ENCODE data around the gene RAP1A. TPM values are rescaled to one million over a fixed set of nuclear protein-coding genes. Genes with fewer than 3 reads are reported as not detected.

Gene RAP1A
- total RNA-seq, 1 experiment from 2014 or later, result 55.2 TPM

GRCh38 chr1:111624382-111624781 lies 4.8 kb downstream of the RAP1A start:
- no TSS peak for BruUV-seq (replicated peaks)
- Histone ChIP-seq H3K9me3 (ENCODE audit: insufficient read depth, low read depth) (no peaks in the 10 kb centered on the region), H2AFZ (no peak overlapping the region), H3K4me3 (no peak overlapping the region), H3F3A (ENCODE audit: insufficient read depth, low read depth) (0 out of 2 replicates have a peak, but pooled peaks cover 8% of the 10 kb centered on the region), H3K27ac (no peak overlapping the region), H3K27me3 (ENCODE audit: insufficient read depth, low read depth) (no peaks in the 10 kb centered on the region), H3K36me3 (ENCODE audit: low read depth) (no peaks in the 10 kb centered on the region), H3K79me2 (ENCODE audit: low read depth) (peaks cover 93% of the 10 kb centered on the region), H3K9me2 (ENCODE audit: insufficient read depth) (no peaks in the 10 kb centered on the region), H4K20me1 (ENCODE audit: insufficient read depth) (peaks cover 18% of the 10 kb centered on the region; the same call in 1 of the 2 replicates), H3K4me1 (replicated peaks; ENCODE audit: insufficient read depth) (peaks cover 25% of the 10 kb centered on the region), H3K4me2 (no peak overlapping the region)
- no peak for TF ChIP-seq EZH2 (IDR thresholded peaks at IDR 0.05; ENCODE audit: low read depth)
- POLR2A ChIA-PET (ENCODE audit: unreplicated experiment), result no interaction called here
- no peak for DNase-seq
- intact Hi-C loops (cut with micrococcal nuclease; ENCODE audit: unreplicated experiment), result loop anchor here (5.0 kb wide), 1 partner anchor 82 kb away; no protein-coding TSS in a partner anchor
- CTCF ChIA-PET, result no interaction called here

GRCh38 chr1:111625276-111625675 lies 5.7 kb downstream of the RAP1A start:
- CTCF ChIA-PET, result no interaction called here
- intact Hi-C loops (cut with micrococcal nuclease; ENCODE audit: unreplicated experiment), result no loop called here
- peaks cover 97% of the 10 kb centered on the region for H3K79me2 ChIP-seq (ENCODE audit: low read depth)
- no peaks in the 10 kb centered on the region for H3K36me3 ChIP-seq (ENCODE audit: low read depth)
- no peaks in the 10 kb centered on the region for H3K27me3 ChIP-seq (ENCODE audit: insufficient read depth, low read depth)
- no peak overlapping the region for H2AFZ ChIP-seq
- H3K4me3 ChIP-seq, result no peak overlapping the region
- no peak overlapping the region for H3K27ac ChIP-seq
- TF ChIP-seq, protein P1, sequence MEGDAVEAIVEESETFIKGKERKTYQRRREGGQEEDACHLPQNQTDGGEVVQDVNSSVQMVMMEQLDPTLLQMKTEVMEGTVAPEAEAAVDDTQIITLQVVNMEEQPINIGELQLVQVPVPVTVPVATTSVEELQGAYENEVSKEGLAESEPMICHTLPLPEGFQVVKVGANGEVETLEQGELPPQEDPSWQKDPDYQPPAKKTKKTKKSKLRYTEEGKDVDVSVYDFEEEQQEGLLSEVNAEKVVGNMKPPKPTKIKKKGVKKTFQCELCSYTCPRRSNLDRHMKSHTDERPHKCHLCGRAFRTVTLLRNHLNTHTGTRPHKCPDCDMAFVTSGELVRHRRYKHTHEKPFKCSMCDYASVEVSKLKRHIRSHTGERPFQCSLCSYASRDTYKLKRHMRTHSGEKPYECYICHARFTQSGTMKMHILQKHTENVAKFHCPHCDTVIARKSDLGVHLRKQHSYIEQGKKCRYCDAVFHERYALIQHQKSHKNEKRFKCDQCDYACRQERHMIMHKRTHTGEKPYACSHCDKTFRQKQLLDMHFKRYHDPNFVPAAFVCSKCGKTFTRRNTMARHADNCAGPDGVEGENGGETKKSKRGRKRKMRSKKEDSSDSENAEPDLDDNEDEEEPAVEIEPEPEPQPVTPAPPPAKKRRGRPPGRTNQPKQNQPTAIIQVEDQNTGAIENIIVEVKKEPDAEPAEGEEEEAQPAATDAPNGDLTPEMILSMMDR (conservative IDR thresholded peaks at IDR 0.05), result no peak
- no peak for TF ChIP-seq EZH2 (IDR thresholded peaks at IDR 0.05; ENCODE audit: low read depth)
- 0 out of 2 replicates have a peak, but pooled peaks cover 5% of the 10 kb centered on the region for H3F3A ChIP-seq (ENCODE audit: insufficient read depth, low read depth)
- no peak overlapping the region for H3K4me2 ChIP-seq
- no peaks in the 10 kb centered on the region for H3K9me3 ChIP-seq (ENCODE audit: insufficient read depth, low read depth)
- peaks cover 25% of the 10 kb centered on the region for H3K4me1 ChIP-seq (replicated peaks; ENCODE audit: insufficient read depth)
- H4K20me1 ChIP-seq (ENCODE audit: insufficient read depth), result peaks cover 18% of the 10 kb centered on the region; the same call in 1 of the 2 replicates
- no TSS peak for BruUV-seq (replicated peaks)
- POLR2A ChIA-PET (ENCODE audit: unreplicated experiment), result no interaction called here
- no peaks in the 10 kb centered on the region for H3K9me2 ChIP-seq (ENCODE audit: insufficient read depth)
- no peak for DNase-seq

- H3F3A ChIP-seq (ENCODE audit: insufficient read depth, low read depth), result peaks cover 3% of the 10 kb centered on the region; the same call in 1 of the 2 replicates
- H3K4me1 ChIP-seq (replicated peaks; ENCODE audit: insufficient read depth), result no peaks in the 10 kb centered on the region
- CTCF ChIA-PET, result interaction anchor here (0.6 kb wide), 1 partner anchor 87 kb away, joined by 5 read pairs; no protein-coding TSS in a partner anchor
- BruUV-seq (replicated peaks), result no TSS peak
- no peak overlapping the region for H3K27ac ChIP-seq
- H3K9me2 ChIP-seq (ENCODE audit: insufficient read depth), result no peaks in the 10 kb centered on the region
- no peak overlapping the region for H3K4me2 ChIP-seq
- no peak for DNase-seq
- no peaks in the 10 kb centered on the region for H3K36me3 ChIP-seq (ENCODE audit: low read depth)
- H3K79me2 ChIP-seq (ENCODE audit: low read depth), result peaks cover 96% of the 10 kb centered on the region
- intact Hi-C loops (cut with micrococcal nuclease; ENCODE audit: unreplicated experiment), result no loop called here
- H3K9me3 ChIP-seq (ENCODE audit: insufficient read depth, low read depth), result no peaks in the 10 kb centered on the region
- POLR2A ChIA-PET (ENCODE audit: unreplicated experiment), result interaction anchor here (0.6 kb wide), 1 partner anchor 35 kb away, joined by 3 read pairs; no protein-coding TSS in a partner anchor
- no peak overlapping the region for H3K4me3 ChIP-seq
- H2AFZ ChIP-seq, result no peak overlapping the region
- H3K27me3 ChIP-seq (ENCODE audit: insufficient read depth, low read depth), result no peaks in the 10 kb centered on the region
- TF ChIP-seq, protein P1 (conservative IDR thresholded peaks at IDR 0.05), result no peak
- TF ChIP-seq EZH2 (IDR thresholded peaks at IDR 0.05; ENCODE audit: low read depth), result no peak
- peaks cover 23% of the 10 kb centered on the region for H4K20me1 ChIP-seq (ENCODE audit: insufficient read depth)
Measured at GRCh38 chr1:111628153-111628552, 8.6 kb downstream of the RAP1A start.

All from PC-9 (cell line).